H1 (cell line): ENCODE data around the gene ATP2A3. TPM values are rescaled to one million over a fixed set of nuclear protein-coding genes. Genes with fewer than 3 reads are reported as not detected.

ENCODE experiments used
- CHD2 ChIP-seq: IDR thresholded peaks from 2 replicates; pipeline ENCODE4 v1.6.1; 2012; ENCODE audit warnings: low read length, improper control_type of control experiment
- CHD7 ChIP-seq: fragments of 300-600 bp; sonication (generic); IDR thresholded peaks from 2 replicates; pipeline ENCODE4 v1.7.1; 2012; ENCODE audit warnings: low read length, moderate library complexity, mild to moderate bottlenecking, inconsistent platforms; ENCODE audit not compliant: insufficient replicate concordance
- CTCF ChIP-seq, 3 experiments: IDR thresholded peaks; 1 replicate in 2 of 3; 2 replicates in 1 of 3; pipeline versions ENCODE4 v1.5.1 to v1.6.1; 2011; ENCODE audit warnings: low read length in 3 of 3, mild to moderate bottlenecking in 3 of 3, inconsistent platforms in 2 of 3, low read depth in 1 of 3, moderate library complexity in 1 of 3; ENCODE audit not compliant: insufficient read depth in 1 of 3; ENCODE audit errors: control extremely low read depth in 1 of 3
- EGR1 ChIP-seq: IDR thresholded peaks from 2 replicates; pipeline ENCODE4 v1.6.1; 2011; ENCODE audit warnings: low read depth, low read length, borderline replicate concordance
- RBBP5 ChIP-seq: IDR thresholded peaks from 2 replicates; pipeline ENCODE4 v1.7.1; 2012; ENCODE audit warnings: low read depth, mild to moderate bottlenecking, inconsistent platforms, low read length, moderate library complexity, borderline replicate concordance
- SAP30 ChIP-seq: fragments of 300-600 bp; sonication (generic); IDR thresholded peaks from 2 replicates; pipeline ENCODE4 v1.7.1; 2012; ENCODE audit warnings: low read length, moderate library complexity, mild to moderate bottlenecking, inconsistent platforms; ENCODE audit not compliant: insufficient read depth, insufficient replicate concordance
- TAF7 ChIP-seq: optimal IDR thresholded peaks from 2 replicates; pipeline ENCODE3; 2011; ENCODE audit warnings: low read depth, mild to moderate bottlenecking, inconsistent platforms, low read length, moderate library complexity, borderline replicate concordance
- polyA plus RNA-seq, 7 experiments: library from polyadenylated mRNA; depleted of rRNA in 3 of 7; stranded (reverse) in 5 of 7; unstranded in 2 of 7; fragments of >200 nt in 5 of 7; fragments of 200-250 nt in 2 of 7; gene quantifications; 1 replicate in 5 of 7; 2 replicates in 1 of 7; 4 replicates in 1 of 7; pipeline versions ENCODE4 v1.2.1 to v1.2.3, GENCODE V29; 2011 to 2013; ENCODE audit warnings: missing spikeins in 2 of 7, mixed read lengths in 2 of 7
- total RNA-seq: library from RNA; stranded (reverse); fragmentation: NEBNext Ultra II Directional; extraction: Animal tissue kit (Norgen Biotek cat#: 25700); gene quantifications from 2 replicates; pipeline ENCODE4 v1.2.1, GENCODE V29; 2021

The ATP2A3 gene
- total and polyA plus RNA-seq, 2 of the 8 experiments (the other 6 are each of a cell fraction or from before 2014, with no cell fraction given): 18.4 to 32.5 TPM

GRCh38 chr17:3962217-3962964 lies 1.8 kb downstream of the ATP2A3 start (continued):
- TF ChIP-seq CHD7 (no peak), CHD2 (no peak), EGR1 (no peak), CTCF (IDR thresholded peaks at IDR 0.05; ENCODE audit: control extremely low read depth in 1 of 3, insufficient read depth in 1 of 3, low read depth in 1 of 3, low read length in 3 of 3) (no peak), RBBP5 (no peak), TAF7 (no peak), SAP30 (no peak)
